GM12873 (cell line): Measurements from ENCODE around the gene BRINP3.

ENCODE experiments used
- CTCF ChIP-seq: IDR thresholded peaks from 2 replicates; pipeline ENCODE4 v1.5.1; 2012; ENCODE audit warnings: low read depth, mild to moderate bottlenecking, moderate library complexity, low read length, control low read depth; ENCODE audit not compliant: insufficient read depth; ENCODE audit errors: missing control alignments

BRINP3 gene

GRCh38 chr1:190474650-190475211 is 2.9 kb downstream of the BRINP3 start:
- no peak for TF ChIP-seq CTCF

GRCh38 chr1:190474010-190474409 is 3.7 kb downstream of the BRINP3 start:
- no peak for TF ChIP-seq CTCF

GRCh38 chr1:190472494-190472893 is 5.2 kb downstream of the BRINP3 start:
- no peak for TF ChIP-seq CTCF

GRCh38 chr1:190472042-190472441 is 5.6 kb downstream of the BRINP3 start:
- no peak for TF ChIP-seq CTCF

- no peak for TF ChIP-seq CTCF
These were observed 13.0 kb downstream of the BRINP3 start for GRCh38 chr1:190464690-190465089.

- TF ChIP-seq CTCF: no peak
These were observed 21.5 kb downstream of the BRINP3 start for GRCh38 chr1:190456129-190456528.

GRCh38 chr1:190455631-190456030 is 22.0 kb downstream of the BRINP3 start:
- TF ChIP-seq CTCF: no peak
